Fibroblast of the aortic adventitia (primary cell): ENCODE results near the gene LRRC8D. TPM values are rescaled to one million over a fixed set of nuclear protein-coding genes. Genes with fewer than 3 reads are reported as not detected.

Experiments used
- DNase-seq: peaks from one replicate; pipeline ENCODE4 v3.0.0-alpha.2; 2010; ENCODE audit warnings: low read depth
- H3K4me3 ChIP-seq: 2 replicates; pipeline ENCODE4 v1.5.1; 2011; ENCODE audit warnings: low read depth, mild to moderate bottlenecking, control low read depth, low read length, moderate library complexity
- total RNA-seq: library from RNA; depleted of rRNA; stranded (reverse); fragments of >200 nt; gene quantifications from 2 replicates; pipeline ENCODE4 v1.2.3, GENCODE V29; 2012; ENCODE audit warnings: low replicate concordance
- TF ChIP-seq, protein P1 (sequence below): IDR thresholded peaks from 2 replicates; pipeline ENCODE4 v1.5.1; 2011; ENCODE audit warnings: mild to moderate bottlenecking, low read length, control low read depth, inconsistent platforms; ENCODE audit not compliant: insufficient read depth

Gene LRRC8D
- total RNA-seq, 1 donor, result 45.6 TPM

- TF ChIP-seq, protein P1, sequence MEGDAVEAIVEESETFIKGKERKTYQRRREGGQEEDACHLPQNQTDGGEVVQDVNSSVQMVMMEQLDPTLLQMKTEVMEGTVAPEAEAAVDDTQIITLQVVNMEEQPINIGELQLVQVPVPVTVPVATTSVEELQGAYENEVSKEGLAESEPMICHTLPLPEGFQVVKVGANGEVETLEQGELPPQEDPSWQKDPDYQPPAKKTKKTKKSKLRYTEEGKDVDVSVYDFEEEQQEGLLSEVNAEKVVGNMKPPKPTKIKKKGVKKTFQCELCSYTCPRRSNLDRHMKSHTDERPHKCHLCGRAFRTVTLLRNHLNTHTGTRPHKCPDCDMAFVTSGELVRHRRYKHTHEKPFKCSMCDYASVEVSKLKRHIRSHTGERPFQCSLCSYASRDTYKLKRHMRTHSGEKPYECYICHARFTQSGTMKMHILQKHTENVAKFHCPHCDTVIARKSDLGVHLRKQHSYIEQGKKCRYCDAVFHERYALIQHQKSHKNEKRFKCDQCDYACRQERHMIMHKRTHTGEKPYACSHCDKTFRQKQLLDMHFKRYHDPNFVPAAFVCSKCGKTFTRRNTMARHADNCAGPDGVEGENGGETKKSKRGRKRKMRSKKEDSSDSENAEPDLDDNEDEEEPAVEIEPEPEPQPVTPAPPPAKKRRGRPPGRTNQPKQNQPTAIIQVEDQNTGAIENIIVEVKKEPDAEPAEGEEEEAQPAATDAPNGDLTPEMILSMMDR, result no peak
- DNase-seq, result no peak
- H3K4me3 ChIP-seq, result no peak overlapping the region
Measured at GRCh38 chr1:89833183-89834082, 12.6 kb downstream of the LRRC8D start.

DNA sequence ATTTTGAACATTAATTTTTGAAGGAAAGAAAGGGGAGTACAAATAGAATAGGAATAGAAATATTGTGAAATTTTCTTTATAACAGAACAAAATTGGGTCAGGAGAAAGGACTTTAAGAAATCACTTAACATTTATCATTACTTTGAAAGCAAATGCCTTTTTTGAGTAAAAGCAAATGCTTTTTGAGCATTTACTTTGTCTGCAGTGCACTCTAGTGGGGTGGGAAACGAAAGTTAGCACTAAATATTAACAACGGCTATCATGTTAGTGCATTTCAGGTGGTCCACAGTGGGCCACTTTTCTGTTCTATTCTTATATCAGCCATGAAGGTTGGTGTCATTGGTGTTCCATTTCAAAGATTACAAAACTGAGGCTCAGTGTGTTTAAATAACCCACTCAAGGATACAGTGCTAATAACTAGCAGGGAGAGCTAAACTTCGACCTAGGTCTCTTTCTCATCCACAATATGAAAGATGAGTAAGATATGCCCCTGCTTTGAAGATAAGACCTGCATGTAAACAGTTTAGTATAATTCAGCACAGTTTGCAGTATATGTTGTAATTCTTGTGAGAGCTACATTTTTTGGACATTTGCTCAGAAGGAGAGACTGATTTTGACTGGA is 13.4 kb downstream of the LRRC8D start:
- no peak overlapping the region for H3K4me3 ChIP-seq
- TF ChIP-seq, protein P1, result no peak
- DNase-seq, result no peak

GRCh38 chr1:89836252-89837035 is 15.6 kb downstream of the LRRC8D start:
- no peak for DNase-seq
- H3K4me3 ChIP-seq, result no peak overlapping the region
- TF ChIP-seq, protein P1, result no peak

DNA sequence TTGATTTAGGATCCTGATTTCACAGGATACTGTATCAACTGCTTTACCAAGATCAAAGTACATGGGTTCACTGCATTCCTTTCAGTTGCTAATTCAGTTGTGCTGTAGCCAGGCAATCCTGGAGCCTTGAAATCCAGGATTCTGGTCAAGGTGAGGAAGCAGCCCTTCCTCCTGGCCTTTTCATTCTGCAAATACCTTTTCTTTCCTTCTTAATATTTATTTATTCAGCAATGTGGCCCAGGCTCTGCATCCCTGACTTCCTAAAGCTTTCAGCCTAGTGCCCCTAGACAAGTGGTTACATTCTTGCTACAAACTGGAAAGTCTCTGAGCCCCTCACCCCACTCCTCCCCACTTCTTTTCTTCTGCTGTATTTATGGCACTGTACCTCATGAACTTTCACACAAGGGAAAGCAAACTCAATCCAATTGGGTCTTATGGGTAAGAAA is 16.2 kb downstream of the LRRC8D start:
- no peak for DNase-seq
- TF ChIP-seq, protein P1, result no peak
- no peak overlapping the region for H3K4me3 ChIP-seq

- no peak for DNase-seq
- no peak overlapping the region for H3K4me3 ChIP-seq
- TF ChIP-seq, protein P1, result no peak
Measured at GRCh38 chr1:89837510-89837909, 16.7 kb downstream of the LRRC8D start.

- no peak overlapping the region for H3K4me3 ChIP-seq
- DNase-seq, result no peak
- TF ChIP-seq, protein P1, result no peak
Measured at GRCh38 chr1:89839516-89839915, 18.7 kb downstream of the LRRC8D start.
